Muscle of leg (tissue), 11 donors: Measurements from ENCODE around the gene C1QL1. TPM values are rescaled to one million over a fixed set of nuclear protein-coding genes. Genes with fewer than 3 reads are reported as not detected.
"Not testable (repeated sequence)": the region's sequence is repeated elsewhere in the genome, so short reads cannot be mapped to it uniquely, and the experiment has no call there.

Experiments used
- DNase-seq: peaks from one replicate; pipeline ENCODE4 v3.0.0; 2013
- H3K27ac ChIP-seq: one replicate; pipeline ENCODE4 v1.5.1; 2013; ENCODE audit warnings: mild to moderate bottlenecking, low read length, control low read depth
- H3K27me3 ChIP-seq: one replicate; pipeline ENCODE4 v1.6.1; 2013; ENCODE audit warnings: low read length; ENCODE audit not compliant: control insufficient read depth, insufficient read depth
- H3K36me3 ChIP-seq: one replicate; pipeline ENCODE4 v1.6.1; 2013; ENCODE audit warnings: low read length; ENCODE audit not compliant: control insufficient read depth, insufficient read depth
- H3K4me1 ChIP-seq: one replicate; pipeline ENCODE4 v1.6.1; 2013; ENCODE audit warnings: low read length; ENCODE audit not compliant: control insufficient read depth, insufficient read depth
- H3K4me3 ChIP-seq: one replicate; pipeline ENCODE4 v1.5.1; 2013; ENCODE audit warnings: low read length, control low read depth
- H3K9me3 ChIP-seq: replicated peaks from 2 replicates; pipeline ENCODE4 v1.6.1; 2013; ENCODE audit warnings: low read depth, low read length; ENCODE audit not compliant: control insufficient read depth
- WGBS: methylation state at CpG from one replicate; pipeline ENCODE4 v1.1.5; 2013; ENCODE audit warnings: missing lambda C conversion rate; ENCODE audit not compliant: insufficient coverage; 5-methylcytosine and 5-hydroxymethylcytosine counted together
- polyA plus RNA-seq, 8 donors: library from polyadenylated mRNA; unstranded; fragments of 120-200 nt; gene quantifications; one replicate each; pipeline versions ENCODE4 v1.2.1 to v1.2.3, GENCODE V29; 2013; ENCODE audit warnings: inconsistent platforms in 1 of 8, low replicate concordance in 1 of 8; ENCODE audit not compliant: insufficient read length in 8 of 8, insufficient read depth in 1 of 8
- total RNA-seq: library from RNA; stranded (reverse); fragments of 120-200 nt; gene quantifications from one replicate; pipeline ENCODE4 v1.2.4, GENCODE V29; 2013

Gene C1QL1
- total and polyA plus RNA-seq, 9 donors, result 0.82 to 11.1 (median 2.5) TPM

GRCh38 chr17:44947461-44948314, 20.4 kb downstream of the C1QL1 start, which contains the start of gene KIF18B:
KIF18B (minus strand) TSS chr17:44947773; CDS start chr17:44936344, 11,429 bp downstream.
- 1% methylated on average over 59 of the region's 62 CpGs for WGBS
- peak within 1 kb of the TSS; percentile 48 for H3K27ac ChIP-seq

DNA sequence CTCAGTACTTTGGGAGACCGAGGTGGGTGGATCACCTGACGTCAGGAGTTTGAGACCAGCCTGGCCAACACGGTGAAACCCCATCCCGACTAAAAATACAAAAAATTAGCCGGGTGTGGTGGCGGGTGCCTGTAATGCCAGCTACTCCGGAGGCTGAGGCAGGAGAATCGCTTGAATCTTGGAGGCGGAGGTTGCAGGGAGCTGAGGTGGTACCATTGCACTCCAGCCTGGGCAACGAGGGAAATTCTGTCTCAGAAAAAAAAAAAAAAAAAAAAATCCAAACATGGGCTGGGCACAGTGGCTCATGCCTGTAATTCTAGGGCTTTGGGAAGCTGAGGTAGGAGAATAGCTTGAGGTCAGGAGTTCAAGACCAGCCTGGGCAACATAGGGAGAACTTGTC, 22.5 kb downstream of the C1QL1 start:
- not testable (repeated sequence) for H3K4me3 ChIP-seq, DNase-seq, H3K27me3 ChIP-seq, H3K36me3 ChIP-seq, H3K9me3 ChIP-seq, H3K27ac ChIP-seq
- H3K4me1 ChIP-seq, result peaks cover 11% of the 10 kb centered on the region
- 100% methylated on average over 2 of the region's 10 CpGs for WGBS

More at GRCh38 chr17:44947461-44948314, 20.4 kb downstream of the C1QL1 start, which contains the start of gene KIF18B:
- H3K36me3 ChIP-seq, result no peaks in the 10 kb centered on the region
- no peaks in the 10 kb centered on the region for H3K9me3 ChIP-seq
- peaks cover 2% of the 10 kb centered on the region for H3K27me3 ChIP-seq
- DNase-seq, result peak; percentile 97
- H3K4me1 ChIP-seq, result peaks cover 11% of the 10 kb centered on the region
- peak within 1 kb of the TSS; percentile 62 for H3K4me3 ChIP-seq

DNA sequence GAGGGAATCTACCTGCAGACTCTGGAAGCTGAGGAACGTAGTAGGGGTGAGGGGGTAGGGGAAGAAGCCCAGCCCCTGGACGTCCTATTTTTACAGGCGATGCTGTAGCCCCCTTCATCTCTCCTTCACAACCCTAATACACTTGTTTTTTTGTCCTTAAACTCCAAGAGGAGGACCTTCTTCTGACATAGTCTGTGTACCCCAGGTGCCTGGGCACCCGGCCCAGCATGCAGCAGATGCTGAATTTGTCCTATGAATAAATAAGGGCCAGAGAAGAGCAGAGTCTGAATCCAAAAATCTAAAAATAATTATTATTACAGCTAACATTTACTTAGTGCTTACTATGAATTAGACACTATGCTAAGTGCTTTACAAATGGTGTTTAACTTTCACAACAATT, 25.6 kb downstream of the C1QL1 start:
- no peaks in the 10 kb centered on the region for H3K9me3 ChIP-seq
- DNase-seq, result no peak
- H3K36me3 ChIP-seq, result peaks cover 3% of the 10 kb centered on the region
- peaks cover 5% of the 10 kb centered on the region for H3K4me1 ChIP-seq
- WGBS, result no CpG with 5 or more reads among the region's 4 CpGs
- no peak overlapping the region for H3K4me3 ChIP-seq
- no peak overlapping the region for H3K27ac ChIP-seq
- no peaks in the 10 kb centered on the region for H3K27me3 ChIP-seq

DNA sequence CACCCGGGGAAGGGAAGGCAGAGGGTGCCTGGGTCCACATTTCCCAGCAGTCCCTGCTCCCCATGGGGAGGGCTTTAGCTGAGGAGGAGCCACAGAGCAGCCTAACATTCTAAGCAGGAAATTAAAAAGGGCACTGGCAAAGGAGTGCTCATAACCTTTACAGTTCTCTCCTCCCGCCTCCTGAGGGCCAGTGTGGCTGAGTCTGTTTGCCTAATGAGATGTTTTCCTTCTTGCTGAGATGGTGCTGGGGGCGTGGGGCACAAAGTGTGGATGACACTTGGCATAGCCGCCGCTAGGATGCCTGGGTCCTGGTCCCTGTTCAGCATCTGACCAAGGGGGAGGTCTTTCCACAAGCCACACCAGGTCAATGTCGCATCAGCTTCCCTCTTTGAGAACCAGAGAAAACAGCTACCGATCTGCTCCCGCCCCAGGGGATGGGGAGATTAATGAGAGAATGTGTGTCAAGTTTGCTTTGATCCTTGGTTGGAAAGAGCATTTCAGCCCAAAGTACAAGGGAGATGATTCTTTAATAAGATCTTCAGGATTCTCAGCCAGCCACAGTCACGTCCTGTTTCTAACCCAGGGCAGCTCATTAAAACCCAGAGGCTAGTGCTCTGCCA, 26.3 kb downstream of the C1QL1 start:
- Histone ChIP-seq H3K4me3 (no peak overlapping the region), H3K27me3 (no peaks in the 10 kb centered on the region), H3K9me3 (no peaks in the 10 kb centered on the region), H3K36me3 (peaks cover 3% of the 10 kb centered on the region), H3K27ac (no peak overlapping the region), H3K4me1 (no peaks in the 10 kb centered on the region)
- DNase-seq, result no peak
- 100% methylated on average over 3 of the region's 9 CpGs for WGBS

DNA sequence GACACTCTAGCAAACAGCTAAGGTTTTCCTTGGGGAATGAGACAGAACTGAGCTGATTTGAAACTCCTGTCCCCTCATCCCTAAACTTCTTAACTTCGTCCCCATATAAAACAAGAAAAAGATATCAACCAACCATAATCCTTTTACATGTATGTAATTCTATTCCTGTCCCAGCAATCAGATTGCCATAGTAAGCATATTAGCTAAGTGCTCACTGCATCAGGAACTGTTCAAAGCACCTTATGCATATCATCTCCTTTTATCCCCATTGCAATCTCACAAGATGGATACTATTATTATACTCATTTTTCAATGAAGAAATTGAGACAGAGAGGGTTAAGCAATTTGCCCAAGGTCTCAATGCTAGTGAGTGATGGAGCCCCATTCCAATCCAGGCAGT, 27.3 kb downstream of the C1QL1 start:
- Histone ChIP-seq H3K27ac (no peak overlapping the region), H3K9me3 (no peaks in the 10 kb centered on the region), H3K27me3 (no peaks in the 10 kb centered on the region), H3K4me1 (no peaks in the 10 kb centered on the region), H3K4me3 (no peak overlapping the region), H3K36me3 (peaks cover 8% of the 10 kb centered on the region)
- DNase-seq, result no peak
- 50% methylated on average over 1 of the region's 1 CpG for WGBS

DNA sequence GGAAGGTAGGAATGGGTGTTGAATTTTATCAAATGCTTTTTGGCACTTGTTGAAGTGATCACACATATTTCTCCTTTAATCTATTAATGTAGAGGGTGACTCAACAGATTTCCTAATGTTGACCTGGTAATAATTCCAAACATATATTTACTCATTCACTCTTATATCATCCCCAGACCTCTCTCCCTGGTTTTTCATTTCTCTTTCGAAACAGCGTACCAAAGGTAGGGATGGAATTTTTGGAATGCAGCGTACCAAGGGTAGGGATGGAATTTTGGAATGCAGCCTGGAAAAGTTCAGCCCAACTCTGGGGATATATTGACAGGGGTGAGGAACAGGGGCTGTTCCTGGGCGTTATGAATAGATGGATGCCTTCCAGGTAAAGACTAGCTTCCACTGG, 27.8 kb downstream of the C1QL1 start:
- 60% methylated on average over 2 of the region's 4 CpGs for WGBS
- Histone ChIP-seq H3K27me3 (no peaks in the 10 kb centered on the region), H3K9me3 (no peaks in the 10 kb centered on the region), H3K4me3 (no peak overlapping the region), H3K27ac (no peak overlapping the region), H3K36me3 (peaks cover 13% of the 10 kb centered on the region), H3K4me1 (no peaks in the 10 kb centered on the region)
- DNase-seq, result no peak

- H3K36me3 ChIP-seq, result peaks cover 43% of the 10 kb centered on the region
- H3K4me3 ChIP-seq, result no peak overlapping the region
- 92% methylated on average over 7 of the region's 9 CpGs for WGBS
- DNase-seq, result no peak
- no peaks in the 10 kb centered on the region for H3K9me3 ChIP-seq
- no peaks in the 10 kb centered on the region for H3K27me3 ChIP-seq
- H3K4me1 ChIP-seq, result no peaks in the 10 kb centered on the region
- H3K27ac ChIP-seq, result no peak overlapping the region
Measured at GRCh38 chr17:44935116-44935515, 33.0 kb downstream of the C1QL1 start.

GRCh38 chr17:44934745-44935105, 33.4 kb downstream of the C1QL1 start:
- H3K9me3 ChIP-seq, result no peaks in the 10 kb centered on the region
- H3K27ac ChIP-seq, result no peak overlapping the region
- no peak for DNase-seq
- 98% methylated on average over 7 of the region's 10 CpGs for WGBS
- H3K4me3 ChIP-seq, result no peak overlapping the region
- no peaks in the 10 kb centered on the region for H3K4me1 ChIP-seq
- no peaks in the 10 kb centered on the region for H3K27me3 ChIP-seq
- peaks cover 45% of the 10 kb centered on the region for H3K36me3 ChIP-seq

DNA sequence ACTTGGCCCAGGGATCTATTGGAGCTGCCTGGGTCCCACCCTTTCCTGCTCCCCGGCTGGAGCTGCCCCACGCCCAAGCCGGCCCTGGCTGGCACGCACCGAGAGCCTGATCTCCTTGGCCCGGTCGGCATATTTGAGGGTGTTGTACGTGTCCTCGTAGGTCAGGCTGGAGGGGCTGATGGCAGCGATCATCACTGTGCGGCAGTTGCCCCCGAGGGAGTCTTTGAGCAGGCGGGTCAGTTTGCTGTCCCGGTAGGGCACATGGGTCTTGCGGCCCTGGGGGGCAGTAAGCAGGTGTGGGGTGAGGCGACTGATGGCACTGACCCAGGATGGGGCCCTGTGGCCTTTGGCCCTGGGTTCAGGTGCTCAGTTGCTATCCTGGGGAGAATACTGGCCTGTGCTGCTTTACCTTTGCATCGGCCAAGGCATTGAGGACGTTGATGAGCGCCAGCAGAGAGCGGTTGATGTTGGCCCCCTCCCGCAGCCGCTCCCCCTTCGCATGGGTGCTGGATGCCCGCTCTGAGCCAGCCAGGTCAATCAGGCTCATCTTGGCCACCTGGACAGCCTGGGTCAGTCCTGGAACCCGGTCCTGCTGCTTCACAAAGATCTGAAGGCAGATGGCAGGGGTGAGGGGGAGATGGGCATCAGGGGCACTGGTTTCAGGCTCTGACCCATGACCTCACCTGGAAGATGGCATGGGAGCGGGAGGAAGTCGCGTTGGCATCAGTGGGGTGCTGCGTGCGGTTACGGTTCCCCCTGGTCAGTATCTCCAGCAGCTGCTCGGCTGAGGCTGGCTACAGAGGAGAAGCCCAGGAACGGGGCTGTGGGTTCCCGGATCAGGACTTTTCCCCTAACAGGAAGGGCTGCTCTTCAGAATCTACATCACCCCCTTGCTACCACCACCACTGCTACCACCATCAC, 34.0 kb downstream of the C1QL1 start:
- Histone ChIP-seq H3K9me3 (no peaks in the 10 kb centered on the region), H3K4me1 (no peaks in the 10 kb centered on the region), H3K4me3 (no peak overlapping the region), H3K27me3 (no peaks in the 10 kb centered on the region), H3K27ac (no peak overlapping the region), H3K36me3 (peaks cover 51% of the 10 kb centered on the region)
- DNase-seq, result no peak
- WGBS, result 95% methylated on average over 32 of the region's 34 CpGs

DNA sequence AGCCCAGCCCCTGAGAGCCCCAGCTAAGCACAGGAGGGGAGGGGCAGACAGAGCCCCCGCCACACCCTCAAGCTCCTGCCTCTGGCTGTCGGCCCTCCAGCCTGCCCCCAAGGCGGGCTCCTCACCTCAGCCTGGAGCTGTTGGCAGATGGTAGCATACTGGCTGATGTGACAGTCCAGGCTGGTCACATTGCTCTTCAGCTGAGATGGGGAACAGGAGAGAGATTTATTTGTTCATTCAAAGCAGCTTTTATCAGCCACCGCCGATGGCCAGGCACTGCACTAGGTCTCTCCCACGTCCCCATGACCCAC, 35.4 kb downstream of the C1QL1 start:
- Histone ChIP-seq H3K4me1 (no peaks in the 10 kb centered on the region), H3K4me3 (no peak overlapping the region), H3K36me3 (peaks cover 61% of the 10 kb centered on the region), H3K27me3 (no peaks in the 10 kb centered on the region), H3K27ac (no peak overlapping the region), H3K9me3 (no peaks in the 10 kb centered on the region)
- 93% methylated on average over 3 of the region's 6 CpGs for WGBS
- no peak for DNase-seq
